GM12892 (cell line): ENCODE results near the gene C10orf67.
"Not testable (repeated sequence)": the region's sequence is repeated elsewhere in the genome, so short reads cannot be mapped to it uniquely, and the experiment has no call there.

Experiments
- POLR2A ChIP-seq: IDR thresholded peaks from 2 replicates; pipeline ENCODE4 v1.6.1; 2011; ENCODE audit warnings: low read depth, low read length, control low read depth
- POLR2AphosphoS5 ChIP-seq: IDR thresholded peaks from 2 replicates; pipeline ENCODE4 v1.6.1; 2011; ENCODE audit warnings: low read depth, low read length, control low read depth

- TF ChIP-seq POLR2A, POLR2AphosphoS5: not testable (repeated sequence)
Measured at GRCh38 chr10:23299961-23300360, 44.6 kb downstream of the C10orf67 start.
